ENCODE data around the gene KDM1A. TPM values are rescaled to one million over a fixed set of nuclear protein-coding genes. Genes with fewer than 3 reads are reported as not detected.
A peak's percentile ranks its signal among the peaks of the same experiment; 100 is the strongest.

The KDM1A gene
- total and polyA plus RNA-seq, 9 of the 15 experiments (the other 6 are each of a cell fraction or from before 2014, with no cell fraction given) = 59.2 to 181 (median 168) TPM

DNA sequence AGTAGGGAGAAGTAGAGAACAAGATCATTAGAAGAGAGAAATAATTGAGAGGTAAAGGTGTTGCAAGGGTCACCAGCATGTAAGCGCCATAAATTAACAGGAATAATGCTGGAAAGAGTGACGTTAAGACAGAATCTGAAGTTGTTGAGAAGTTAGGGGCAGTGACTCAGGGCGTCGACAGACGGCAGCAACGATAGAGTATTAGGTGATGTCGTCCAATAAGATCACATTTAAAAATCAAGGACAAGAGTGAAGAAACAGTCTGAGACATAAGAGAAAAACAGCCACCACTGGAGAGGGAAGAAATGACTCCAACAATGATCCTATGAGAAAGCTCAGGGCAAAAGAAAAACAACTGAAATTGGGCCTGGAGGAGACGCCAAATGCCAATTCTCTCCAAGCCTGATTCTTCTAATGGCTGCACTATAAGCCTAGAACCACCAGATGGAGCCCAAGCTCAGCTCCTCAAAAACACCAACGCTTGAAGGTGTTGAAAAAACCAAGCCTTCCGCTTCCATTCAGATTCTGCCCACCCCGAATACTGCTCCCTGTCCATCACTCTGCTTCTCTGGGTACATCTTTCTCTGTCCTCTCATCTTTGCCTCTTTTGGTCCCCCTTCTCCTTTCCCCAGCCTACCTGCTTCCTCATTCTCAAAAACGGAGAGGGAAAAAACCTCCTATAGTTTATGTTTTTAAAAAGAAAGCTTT, 79.3 kb downstream of the KDM1A start (continued):
- TF ChIP-seq ATF3 (IDR thresholded peaks at IDR 0.05) = 0 out of 2 replicates have a peak, but pooled peaks have one; percentile 22
- TF ChIP-seq ATF3 (CRISPR knock-in tag; conservative IDR thresholded peaks at IDR 0.05) = 0 out of 2 replicates have a peak, but pooled peaks have one; percentile 31
- no peak for TF ChIP-seq THRAP3 (IDR thresholded peaks at IDR 0.05; ENCODE audit: borderline replicate concordance)
- no peak for TF ChIP-seq NR2C2 (CRISPR knock-in tag; IDR thresholded peaks at IDR 0.05)
- no peak for TF ChIP-seq NR2C2 (tag; IDR thresholded peaks at IDR 0.05)
- TF ChIP-seq, protein P1, sequence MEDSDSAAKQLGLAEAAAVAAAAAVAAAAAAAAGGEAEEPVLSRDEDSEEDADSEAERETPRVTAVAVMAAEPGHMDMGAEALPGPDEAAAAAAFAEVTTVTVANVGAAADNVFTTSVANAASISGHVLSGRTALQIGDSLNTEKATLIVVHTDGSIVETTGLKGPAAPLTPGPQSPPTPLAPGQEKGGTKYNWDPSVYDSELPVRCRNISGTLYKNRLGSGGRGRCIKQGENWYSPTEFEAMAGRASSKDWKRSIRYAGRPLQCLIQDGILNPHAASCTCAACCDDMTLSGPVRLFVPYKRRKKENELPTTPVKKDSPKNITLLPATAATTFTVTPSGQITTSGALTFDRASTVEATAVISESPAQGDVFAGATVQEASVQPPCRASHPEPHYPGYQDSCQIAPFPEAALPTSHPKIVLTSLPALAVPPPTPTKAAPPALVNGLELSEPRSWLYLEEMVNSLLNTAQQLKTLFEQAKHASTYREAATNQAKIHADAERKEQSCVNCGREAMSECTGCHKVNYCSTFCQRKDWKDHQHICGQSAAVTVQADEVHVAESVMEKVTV (CRISPR knock-in tag; IDR thresholded peaks at IDR 0.05) = peak; percentile 98
- TF ChIP-seq RFX1 (IDR thresholded peaks at IDR 0.05) = no peak
- TF ChIP-seq, protein P2, sequence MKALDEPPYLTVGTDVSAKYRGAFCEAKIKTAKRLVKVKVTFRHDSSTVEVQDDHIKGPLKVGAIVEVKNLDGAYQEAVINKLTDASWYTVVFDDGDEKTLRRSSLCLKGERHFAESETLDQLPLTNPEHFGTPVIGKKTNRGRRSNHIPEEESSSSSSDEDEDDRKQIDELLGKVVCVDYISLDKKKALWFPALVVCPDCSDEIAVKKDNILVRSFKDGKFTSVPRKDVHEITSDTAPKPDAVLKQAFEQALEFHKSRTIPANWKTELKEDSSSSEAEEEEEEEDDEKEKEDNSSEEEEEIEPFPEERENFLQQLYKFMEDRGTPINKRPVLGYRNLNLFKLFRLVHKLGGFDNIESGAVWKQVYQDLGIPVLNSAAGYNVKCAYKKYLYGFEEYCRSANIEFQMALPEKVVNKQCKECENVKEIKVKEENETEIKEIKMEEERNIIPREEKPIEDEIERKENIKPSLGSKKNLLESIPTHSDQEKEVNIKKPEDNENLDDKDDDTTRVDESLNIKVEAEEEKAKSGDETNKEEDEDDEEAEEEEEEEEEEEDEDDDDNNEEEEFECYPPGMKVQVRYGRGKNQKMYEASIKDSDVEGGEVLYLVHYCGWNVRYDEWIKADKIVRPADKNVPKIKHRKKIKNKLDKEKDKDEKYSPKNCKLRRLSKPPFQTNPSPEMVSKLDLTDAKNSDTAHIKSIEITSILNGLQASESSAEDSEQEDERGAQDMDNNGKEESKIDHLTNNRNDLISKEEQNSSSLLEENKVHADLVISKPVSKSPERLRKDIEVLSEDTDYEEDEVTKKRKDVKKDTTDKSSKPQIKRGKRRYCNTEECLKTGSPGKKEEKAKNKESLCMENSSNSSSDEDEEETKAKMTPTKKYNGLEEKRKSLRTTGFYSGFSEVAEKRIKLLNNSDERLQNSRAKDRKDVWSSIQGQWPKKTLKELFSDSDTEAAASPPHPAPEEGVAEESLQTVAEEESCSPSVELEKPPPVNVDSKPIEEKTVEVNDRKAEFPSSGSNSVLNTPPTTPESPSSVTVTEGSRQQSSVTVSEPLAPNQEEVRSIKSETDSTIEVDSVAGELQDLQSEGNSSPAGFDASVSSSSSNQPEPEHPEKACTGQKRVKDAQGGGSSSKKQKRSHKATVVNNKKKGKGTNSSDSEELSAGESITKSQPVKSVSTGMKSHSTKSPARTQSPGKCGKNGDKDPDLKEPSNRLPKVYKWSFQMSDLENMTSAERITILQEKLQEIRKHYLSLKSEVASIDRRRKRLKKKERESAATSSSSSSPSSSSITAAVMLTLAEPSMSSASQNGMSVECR (CRISPR knock-in tag; IDR thresholded peaks at IDR 0.05) = no peak
- peak; percentile 47 for TF ChIP-seq E2F8 (IDR thresholded peaks at IDR 0.05; ENCODE audit: low read depth, partially characterized antibody)
- TF ChIP-seq KLF13 (tag; IDR thresholded peaks at IDR 0.05; ENCODE audit: borderline replicate concordance, low read depth) = no peak
- TF ChIP-seq, protein P3, sequence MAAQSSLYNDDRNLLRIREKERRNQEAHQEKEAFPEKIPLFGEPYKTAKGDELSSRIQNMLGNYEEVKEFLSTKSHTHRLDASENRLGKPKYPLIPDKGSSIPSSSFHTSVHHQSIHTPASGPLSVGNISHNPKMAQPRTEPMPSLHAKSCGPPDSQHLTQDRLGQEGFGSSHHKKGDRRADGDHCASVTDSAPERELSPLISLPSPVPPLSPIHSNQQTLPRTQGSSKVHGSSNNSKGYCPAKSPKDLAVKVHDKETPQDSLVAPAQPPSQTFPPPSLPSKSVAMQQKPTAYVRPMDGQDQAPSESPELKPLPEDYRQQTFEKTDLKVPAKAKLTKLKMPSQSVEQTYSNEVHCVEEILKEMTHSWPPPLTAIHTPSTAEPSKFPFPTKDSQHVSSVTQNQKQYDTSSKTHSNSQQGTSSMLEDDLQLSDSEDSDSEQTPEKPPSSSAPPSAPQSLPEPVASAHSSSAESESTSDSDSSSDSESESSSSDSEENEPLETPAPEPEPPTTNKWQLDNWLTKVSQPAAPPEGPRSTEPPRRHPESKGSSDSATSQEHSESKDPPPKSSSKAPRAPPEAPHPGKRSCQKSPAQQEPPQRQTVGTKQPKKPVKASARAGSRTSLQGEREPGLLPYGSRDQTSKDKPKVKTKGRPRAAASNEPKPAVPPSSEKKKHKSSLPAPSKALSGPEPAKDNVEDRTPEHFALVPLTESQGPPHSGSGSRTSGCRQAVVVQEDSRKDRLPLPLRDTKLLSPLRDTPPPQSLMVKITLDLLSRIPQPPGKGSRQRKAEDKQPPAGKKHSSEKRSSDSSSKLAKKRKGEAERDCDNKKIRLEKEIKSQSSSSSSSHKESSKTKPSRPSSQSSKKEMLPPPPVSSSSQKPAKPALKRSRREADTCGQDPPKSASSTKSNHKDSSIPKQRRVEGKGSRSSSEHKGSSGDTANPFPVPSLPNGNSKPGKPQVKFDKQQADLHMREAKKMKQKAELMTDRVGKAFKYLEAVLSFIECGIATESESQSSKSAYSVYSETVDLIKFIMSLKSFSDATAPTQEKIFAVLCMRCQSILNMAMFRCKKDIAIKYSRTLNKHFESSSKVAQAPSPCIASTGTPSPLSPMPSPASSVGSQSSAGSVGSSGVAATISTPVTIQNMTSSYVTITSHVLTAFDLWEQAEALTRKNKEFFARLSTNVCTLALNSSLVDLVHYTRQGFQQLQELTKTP (IDR thresholded peaks at IDR 0.05; ENCODE audit: low read depth in 1 of 2, partially characterized antibody in 2 of 2) = peak in 1 of 2 experiments; percentile 37
- TF ChIP-seq PCBP1 (IDR thresholded peaks at IDR 0.05; ENCODE audit: low read depth, low read length, poor library complexity, severe bottlenecking) = no peak

Measured in K562 (cell line).